ENCODE data around the gene PIP4K2C.

- TF ChIP-seq CTCF (conservative IDR thresholded peaks at IDR 0.05 in 1 of 2, IDR thresholded peaks at IDR 0.05 in 1 of 2; ENCODE audit: extremely low read depth in 1 of 2, insufficient read depth in 1 of 2, low read depth in 1 of 2, low read length in 2 of 2) (no peak), EZH2 (IDR thresholded peaks at IDR 0.05; ENCODE audit: borderline replicate concordance, low read length) (no peak)
These were observed 16.2 kb upstream of the PIP4K2C start for GRCh38 chr12:57574795-57575194.
